IPS DF 6.9 (cell line): Measurements from ENCODE around the gene PTCSC3.

Experiments
- DNase-seq: peaks from one replicate; pipeline ENCODE4 v3.0.0-alpha.2; 2013; ENCODE audit warnings: low read depth, low spot score
- H3K27ac ChIP-seq: one replicate; pipeline ENCODE4 v1.5.1; 2013; ENCODE audit warnings: low read length, control low read depth
- H3K27me3 ChIP-seq: 2 replicates; pipeline ENCODE4 v1.6.1; 2013; ENCODE audit warnings: mild to moderate bottlenecking, low read length; ENCODE audit not compliant: control insufficient read depth, insufficient read depth
- H3K36me3 ChIP-seq: 2 replicates; pipeline ENCODE4 v1.6.1; 2013; ENCODE audit warnings: low read length; ENCODE audit not compliant: control insufficient read depth, insufficient read depth
- H3K4me1 ChIP-seq: 2 replicates; pipeline ENCODE4 v1.6.1; 2013; ENCODE audit warnings: low read length; ENCODE audit not compliant: control insufficient read depth, insufficient read depth
- H3K4me3 ChIP-seq: 2 replicates; pipeline ENCODE4 v1.5.1; 2013; ENCODE audit warnings: mild to moderate bottlenecking, low read length
- H3K9me3 ChIP-seq: 2 replicates; pipeline ENCODE4 v1.6.1; 2013; ENCODE audit warnings: low read length, inconsistent platforms; ENCODE audit not compliant: control insufficient read depth, insufficient read depth
- WGBS: extraction: QIAGEN DNeasy Blood & Tissue Kit; methylation state at CpG from one replicate; pipeline ENCODE4 v1.1.7; 2013; ENCODE audit warnings: mixed read lengths, missing lambda C conversion rate; ENCODE audit not compliant: insufficient read length, insufficient coverage; 5-methylcytosine and 5-hydroxymethylcytosine counted together

The PTCSC3 gene

GRCh38 chr14:36212987-36213386 is 36.5 kb upstream of the PTCSC3 start:
- WGBS = no CpG with 5 or more reads among the region's 3 CpGs
- no peaks in the 10 kb centered on the region for H3K4me1 ChIP-seq
- H3K27me3 ChIP-seq = no peaks in the 10 kb centered on the region
- H3K9me3 ChIP-seq = no peaks in the 10 kb centered on the region
- no peak overlapping the region for H3K4me3 ChIP-seq
- H3K36me3 ChIP-seq = no peaks in the 10 kb centered on the region
- no peak overlapping the region for H3K27ac ChIP-seq
- no peak for DNase-seq

DNA sequence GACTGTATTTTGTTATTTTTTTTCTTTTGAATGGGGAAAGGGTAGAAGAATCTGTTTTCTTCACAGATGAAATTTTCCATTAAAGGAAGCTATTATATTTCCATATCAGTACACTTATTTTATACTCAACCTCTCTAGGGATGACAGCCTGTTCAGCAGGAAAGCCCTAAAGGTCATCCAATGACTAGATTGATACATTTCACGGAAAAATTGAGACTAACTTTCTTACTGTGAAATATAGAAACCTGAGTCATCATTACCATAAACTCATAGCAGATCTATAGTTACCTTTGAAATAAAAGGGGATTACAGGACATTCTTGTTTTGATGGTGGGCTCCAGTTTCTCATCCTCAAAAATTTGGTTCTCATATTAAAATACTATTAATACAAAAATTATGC is 36.1 kb upstream of the PTCSC3 start:
- Histone ChIP-seq H3K36me3 (no peaks in the 10 kb centered on the region), H3K9me3 (no peaks in the 10 kb centered on the region), H3K27ac (no peak overlapping the region), H3K4me3 (no peak overlapping the region), H3K27me3 (no peaks in the 10 kb centered on the region), H3K4me1 (no peaks in the 10 kb centered on the region)
- WGBS = no CpG with 5 or more reads among the region's 1 CpG
- no peak for DNase-seq

DNA sequence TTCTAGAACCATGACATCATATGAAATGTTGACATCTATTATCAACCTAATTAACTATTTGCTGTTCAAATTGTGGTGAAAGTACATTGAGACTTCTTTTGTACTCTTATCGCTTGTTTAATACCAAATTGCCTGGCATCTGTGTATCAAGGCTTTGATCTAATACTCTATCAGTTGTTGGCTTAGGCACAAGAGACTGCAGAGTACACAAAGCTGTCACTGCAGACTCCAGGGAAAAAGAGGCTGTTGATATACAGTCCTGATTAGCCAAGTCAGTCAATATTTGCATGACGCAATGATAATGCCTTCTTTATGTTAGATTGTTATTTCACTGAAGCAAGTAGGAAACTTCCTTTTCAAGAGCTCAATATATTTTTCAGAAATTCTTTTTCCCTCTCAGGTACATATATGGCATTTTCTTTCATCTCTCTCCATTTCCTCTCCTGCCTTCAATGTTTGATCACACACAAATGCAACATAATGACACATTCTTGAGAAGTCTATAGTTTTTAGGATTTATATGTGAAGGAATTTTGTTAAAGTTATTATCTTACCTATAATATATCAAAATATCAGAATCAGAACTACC is 32.3 kb upstream of the PTCSC3 start:
- Histone ChIP-seq H3K4me1 (no peaks in the 10 kb centered on the region), H3K27ac (no peak overlapping the region), H3K4me3 (no peak overlapping the region), H3K9me3 (no peaks in the 10 kb centered on the region), H3K27me3 (no peaks in the 10 kb centered on the region), H3K36me3 (no peaks in the 10 kb centered on the region)
- WGBS = no CpG with 5 or more reads among the region's 2 CpGs
- DNase-seq = no peak

DNA sequence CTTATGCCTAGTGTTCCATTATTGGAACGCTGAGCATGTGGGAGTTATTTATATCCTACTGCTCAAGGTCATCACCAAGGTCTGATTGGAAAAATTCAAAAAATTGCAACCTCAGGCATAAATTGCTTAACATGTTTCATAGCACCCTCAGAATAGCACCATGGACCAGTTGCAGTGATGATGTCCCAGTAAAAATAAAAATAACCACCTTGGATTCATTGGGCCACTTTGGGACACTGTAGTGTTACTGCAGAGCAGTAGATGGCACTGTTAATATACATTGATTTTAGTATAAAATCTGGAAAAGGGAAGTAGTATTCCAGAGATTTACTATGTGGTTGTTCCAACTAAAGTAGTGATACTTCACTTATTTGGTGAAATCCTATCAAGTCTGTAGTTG is 31.0 kb upstream of the PTCSC3 start:
- no CpG with 5 or more reads among the region's 1 CpG for WGBS
- Histone ChIP-seq H3K4me3 (no peak overlapping the region), H3K27ac (no peak overlapping the region), H3K4me1 (no peaks in the 10 kb centered on the region), H3K27me3 (no peaks in the 10 kb centered on the region), H3K36me3 (no peaks in the 10 kb centered on the region), H3K9me3 (no peaks in the 10 kb centered on the region)
- no peak for DNase-seq

DNA sequence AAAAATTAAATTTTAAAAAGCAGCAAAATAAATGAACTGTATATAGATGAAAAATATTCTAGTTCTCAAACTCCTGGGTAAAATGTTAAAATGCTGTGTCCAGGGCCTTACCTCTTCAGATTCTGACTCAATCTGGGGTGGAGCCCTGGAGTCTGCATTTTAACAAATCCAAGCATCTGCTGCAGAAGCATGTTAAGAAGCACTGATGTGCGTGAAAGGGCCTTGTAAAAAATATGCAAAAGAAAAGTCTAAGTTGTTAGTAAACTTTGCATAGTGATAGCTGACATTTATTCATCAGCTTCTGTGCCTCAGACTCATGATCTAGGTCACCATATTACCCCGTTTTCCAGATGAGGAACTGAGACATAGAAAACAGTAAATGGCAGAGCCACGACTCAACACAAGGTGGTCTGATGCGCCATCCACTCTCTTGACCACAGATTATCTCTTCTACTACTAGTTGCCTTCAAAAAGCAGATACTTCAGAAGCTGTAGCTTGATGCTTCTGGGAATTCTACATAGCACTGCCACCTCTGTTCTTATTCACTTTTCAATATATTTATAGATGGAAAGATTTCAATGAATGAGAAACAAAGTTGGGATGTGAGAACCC is 28.0 kb upstream of the PTCSC3 start:
- Histone ChIP-seq H3K4me1 (no peaks in the 10 kb centered on the region), H3K27ac (no peak overlapping the region), H3K36me3 (no peaks in the 10 kb centered on the region), H3K9me3 (no peaks in the 10 kb centered on the region), H3K27me3 (no peaks in the 10 kb centered on the region), H3K4me3 (no peak overlapping the region)
- WGBS = no CpG with 5 or more reads among the region's 4 CpGs
- no peak for DNase-seq

DNA sequence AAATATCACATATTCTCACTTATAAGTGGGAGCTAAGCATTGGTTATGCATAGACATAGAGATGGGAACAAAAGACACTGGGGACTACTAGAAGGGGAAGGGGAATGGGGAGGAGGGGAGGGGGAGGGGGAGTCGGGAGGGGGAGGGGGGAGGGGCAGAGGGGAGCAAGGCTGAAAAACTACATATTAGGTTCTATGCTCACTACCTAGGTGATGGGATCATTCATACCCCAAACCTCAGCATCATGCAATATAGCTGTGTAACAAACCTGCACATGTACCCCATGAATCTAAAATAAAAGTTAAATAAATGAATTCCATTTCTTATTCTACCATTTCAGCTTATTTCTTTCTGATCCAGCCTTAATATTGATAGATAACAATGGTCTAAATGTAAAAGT is 21.9 kb upstream of the PTCSC3 start:
- no CpG with 5 or more reads among the region's 1 CpG for WGBS
- DNase-seq = no peak
- H3K9me3 ChIP-seq = no peaks in the 10 kb centered on the region
- no peak overlapping the region for H3K4me3 ChIP-seq
- H3K27me3 ChIP-seq = no peaks in the 10 kb centered on the region
- no peaks in the 10 kb centered on the region for H3K4me1 ChIP-seq
- H3K27ac ChIP-seq = no peak overlapping the region
- H3K36me3 ChIP-seq = no peaks in the 10 kb centered on the region

DNA sequence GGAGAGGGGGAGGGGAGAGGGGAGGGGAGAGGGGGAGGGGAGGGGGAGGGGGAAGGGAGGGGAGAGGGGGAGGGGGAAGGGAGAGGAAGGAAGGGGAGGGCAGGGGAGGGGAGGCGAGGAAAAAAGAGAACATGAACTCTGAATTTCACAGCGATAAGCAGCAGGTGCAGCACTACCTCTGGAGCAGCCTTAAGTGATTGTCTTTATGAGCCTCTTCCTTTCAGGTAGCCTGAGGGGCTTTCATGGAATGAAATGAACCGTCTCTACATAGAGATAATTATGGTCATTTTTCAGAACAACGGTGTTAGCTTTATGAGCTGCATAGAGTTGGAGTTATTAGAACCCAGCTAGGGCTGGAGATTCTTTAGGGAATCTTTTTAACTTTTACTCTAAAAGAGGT is 18.1 kb upstream of the PTCSC3 start:
- H3K4me1 ChIP-seq = no peaks in the 10 kb centered on the region
- H3K36me3 ChIP-seq = no peaks in the 10 kb centered on the region
- no CpG with 5 or more reads among the region's 4 CpGs for WGBS
- no peak overlapping the region for H3K4me3 ChIP-seq
- no peak overlapping the region for H3K27ac ChIP-seq
- H3K27me3 ChIP-seq = no peaks in the 10 kb centered on the region
- H3K9me3 ChIP-seq = no peaks in the 10 kb centered on the region
- DNase-seq = no peak

DNA sequence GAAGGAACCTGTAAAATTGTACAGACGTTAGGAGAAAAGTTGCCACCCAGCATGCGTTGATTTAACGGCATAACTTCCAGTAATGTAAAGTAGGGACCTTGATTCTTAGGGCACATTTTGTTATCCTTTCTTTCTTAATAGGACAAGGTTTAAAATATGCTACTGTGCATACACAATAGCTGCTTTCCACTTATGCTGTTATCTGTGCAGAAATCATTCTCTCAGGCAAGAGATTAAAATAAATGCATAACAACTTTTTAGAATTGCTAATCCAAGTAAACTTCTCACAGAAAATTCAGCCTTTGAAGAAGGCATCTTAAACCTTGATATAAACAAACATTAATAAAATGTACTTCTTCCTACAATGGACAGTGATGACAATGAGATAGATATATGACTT is 16.0 kb upstream of the PTCSC3 start:
- Histone ChIP-seq H3K27ac (no peak overlapping the region), H3K4me3 (no peak overlapping the region), H3K36me3 (no peaks in the 10 kb centered on the region), H3K27me3 (no peaks in the 10 kb centered on the region), H3K4me1 (no peaks in the 10 kb centered on the region), H3K9me3 (no peaks in the 10 kb centered on the region)
- no peak for DNase-seq
- no CpG with 5 or more reads among the region's 3 CpGs for WGBS

- WGBS = no CpG with 5 or more reads among the region's 3 CpGs
- Histone ChIP-seq H3K27me3 (no peaks in the 10 kb centered on the region), H3K4me3 (no peak overlapping the region), H3K9me3 (no peaks in the 10 kb centered on the region), H3K36me3 (no peaks in the 10 kb centered on the region), H3K27ac (no peak overlapping the region), H3K4me1 (no peaks in the 10 kb centered on the region)
- no peak for DNase-seq
Measured at GRCh38 chr14:36183402-36183801, 6.9 kb upstream of the PTCSC3 start.

DNA sequence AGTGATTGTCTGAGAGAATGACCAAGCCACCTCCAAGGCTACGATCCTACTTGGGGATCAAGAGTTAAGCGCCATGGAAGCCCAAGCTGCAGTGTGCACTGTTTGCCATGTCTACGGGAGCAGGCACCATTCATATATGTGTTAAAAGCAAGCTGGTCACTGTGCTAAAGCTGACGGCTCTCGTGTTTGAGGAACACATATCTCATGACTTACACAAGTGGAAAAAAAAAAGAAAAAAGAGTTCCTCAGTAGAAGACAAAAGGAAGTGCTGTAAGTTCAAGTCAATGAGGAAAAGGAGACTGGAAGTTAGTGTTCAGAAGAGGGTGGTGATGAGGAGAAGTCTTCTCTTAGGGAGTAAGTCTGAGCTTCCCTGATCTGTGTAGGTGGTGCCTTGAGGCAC is 4.9 kb upstream of the PTCSC3 start:
- Histone ChIP-seq H3K27me3 (no peaks in the 10 kb centered on the region), H3K36me3 (no peaks in the 10 kb centered on the region), H3K4me3 (no peak overlapping the region), H3K27ac (no peak overlapping the region), H3K4me1 (no peaks in the 10 kb centered on the region), H3K9me3 (no peaks in the 10 kb centered on the region)
- WGBS = no CpG with 5 or more reads among the region's 5 CpGs
- no peak for DNase-seq

DNA sequence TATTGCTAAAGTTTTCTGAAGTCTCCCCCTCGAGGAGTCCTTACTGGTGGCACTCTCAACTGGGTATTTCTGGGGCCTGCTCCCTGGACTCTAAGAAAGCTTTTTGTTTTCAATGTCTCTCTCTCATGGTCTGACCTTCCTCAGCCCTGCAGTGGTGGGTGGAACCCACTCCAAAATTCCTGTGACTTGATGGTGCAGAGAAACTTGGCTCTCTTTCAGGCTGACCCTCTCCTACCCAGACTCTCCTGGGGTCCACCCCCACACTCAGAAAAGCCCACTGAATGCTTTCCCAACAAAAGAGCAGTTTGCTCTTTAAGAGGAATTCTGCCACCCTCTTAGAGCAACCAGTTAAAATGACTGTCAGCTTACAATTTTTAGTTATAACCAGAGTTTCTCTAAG is 967 bp upstream of the PTCSC3 start:
- WGBS = no CpG with 5 or more reads among the region's 1 CpG
- no peak overlapping the region for H3K27ac ChIP-seq
- no peak overlapping the region for H3K4me3 ChIP-seq
- H3K4me1 ChIP-seq = no peaks in the 10 kb centered on the region
- H3K36me3 ChIP-seq = no peaks in the 10 kb centered on the region
- no peaks in the 10 kb centered on the region for H3K9me3 ChIP-seq
- H3K27me3 ChIP-seq = no peaks in the 10 kb centered on the region
- DNase-seq = no peak
